Activated T-cell treated with anti-CD3 and anti-CD28 coated beads for 48 hours (primary cell): ENCODE measurements around the gene THBS2.

Experiments used
- DNase-seq: peaks from one replicate; pipeline ENCODE4 v3.0.0-alpha.2; 2020; ENCODE audit warnings: low read depth

THBS2 gene

DNA sequence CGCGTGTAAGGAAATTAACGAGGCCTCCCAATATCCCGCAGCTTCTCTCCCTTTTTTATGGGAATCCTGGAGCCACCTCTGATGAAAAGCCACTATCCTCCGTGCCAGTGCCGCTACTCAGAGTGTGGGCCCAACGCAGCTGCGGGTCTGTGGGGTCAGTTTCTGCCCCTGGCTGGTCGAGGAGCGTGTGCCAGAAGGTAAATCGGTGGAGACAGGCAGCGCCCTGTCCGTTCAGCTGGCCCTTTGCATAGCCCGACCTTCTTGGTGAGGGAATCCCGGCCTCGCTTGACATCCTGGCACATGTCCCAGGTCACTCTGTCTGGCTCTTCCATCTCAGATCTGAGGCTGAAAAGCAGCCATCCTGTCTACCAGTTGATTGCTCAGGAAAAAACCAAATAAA is 4.6 kb downstream of the THBS2 start:
- no peak for DNase-seq

- no peak for DNase-seq
Measured at GRCh38 chr6:169248521-169248971, 5.1 kb downstream of the THBS2 start.

- no peak for DNase-seq
Measured at GRCh38 chr6:169247991-169248390, 5.7 kb downstream of the THBS2 start.

DNA sequence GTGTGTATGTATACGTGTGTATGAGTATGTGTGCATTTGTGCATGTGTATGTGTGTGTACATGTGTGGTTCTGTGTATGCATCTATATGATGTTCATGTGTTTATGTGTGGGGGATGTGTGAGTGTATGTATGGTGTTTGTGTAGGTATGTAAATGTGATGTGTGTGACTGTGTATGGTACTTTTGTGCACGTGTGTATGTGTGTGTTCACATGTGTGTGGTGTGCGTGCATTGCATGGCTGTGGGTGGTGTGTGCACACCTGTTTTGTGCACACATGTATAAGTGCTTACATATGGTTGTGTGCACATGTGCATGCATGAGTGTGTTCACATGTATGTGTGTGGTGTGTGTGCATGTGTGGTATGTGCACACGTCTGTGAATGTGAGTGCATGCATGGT is 6.2 kb downstream of the THBS2 start:
- DNase-seq: no peak

DNA sequence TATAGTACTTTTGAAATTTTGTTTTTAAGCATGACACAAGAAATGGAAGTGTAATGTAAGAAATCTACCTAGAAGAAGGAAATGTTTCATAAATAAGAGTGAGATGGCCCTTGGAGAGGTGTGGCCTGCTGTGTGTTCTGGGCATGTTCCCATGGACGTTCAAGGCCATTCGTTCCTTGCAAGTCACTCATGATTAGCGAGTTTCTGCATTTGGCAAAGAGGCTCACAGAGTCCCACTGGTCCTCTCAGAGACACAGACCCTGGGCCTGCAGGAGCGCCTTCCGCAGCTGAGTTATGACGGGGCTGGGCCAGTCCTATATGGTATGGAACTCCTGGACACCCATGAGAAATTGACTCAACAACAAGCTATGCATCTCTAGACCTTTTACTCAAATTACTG is 7.2 kb downstream of the THBS2 start:
- no peak for DNase-seq

DNA sequence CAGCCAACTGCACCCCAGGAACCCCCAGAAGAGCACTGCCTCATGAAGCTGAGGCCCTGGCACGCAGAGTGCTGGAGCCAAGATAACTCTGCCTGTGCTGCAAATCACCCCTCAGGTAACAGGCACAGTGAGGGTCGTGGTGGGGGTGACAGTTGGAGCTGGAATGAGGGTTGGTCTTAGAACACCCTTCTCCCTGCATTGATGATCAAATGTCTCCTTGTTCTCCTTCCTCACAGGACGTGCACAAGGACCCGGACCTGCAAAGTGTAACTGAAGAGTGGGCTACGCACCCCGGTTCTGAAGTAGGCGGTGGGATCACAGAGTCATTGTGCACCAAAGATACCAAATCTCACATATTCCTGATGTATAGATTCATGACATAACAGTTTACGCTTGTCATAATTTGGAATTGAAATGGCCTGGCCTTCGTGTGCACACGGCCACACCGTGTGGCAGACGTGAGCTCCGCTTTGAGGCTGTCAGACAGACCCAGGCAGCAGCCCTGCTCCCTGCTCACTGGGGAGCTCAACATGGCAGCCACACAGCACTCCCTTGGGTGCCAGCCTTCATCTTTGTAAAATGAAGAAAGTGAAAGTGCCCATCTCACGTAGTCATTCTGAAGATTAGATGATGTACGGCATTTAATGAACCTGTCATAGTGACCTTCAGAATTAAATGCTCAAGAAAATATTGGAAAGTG is 8.8 kb downstream of the THBS2 start:
- no peak for DNase-seq

DNA sequence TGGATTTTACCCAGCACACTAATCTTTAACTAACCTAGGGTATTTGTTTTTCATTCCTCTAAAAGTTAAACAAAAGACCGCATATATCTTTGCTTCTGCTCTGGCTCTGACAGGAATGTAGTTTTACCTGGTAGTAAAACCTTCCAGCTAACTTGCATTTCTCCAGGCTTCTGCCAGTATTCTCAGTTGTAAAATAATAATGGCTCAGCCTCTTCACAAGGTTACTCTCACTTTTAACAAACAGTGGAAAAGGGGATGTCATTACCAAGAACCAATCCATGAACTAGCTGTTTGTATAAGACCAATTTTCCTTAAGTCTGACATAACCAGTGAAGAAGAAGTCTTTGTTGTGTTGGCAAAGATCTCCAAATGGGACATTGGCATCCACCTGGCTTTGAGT is 10.0 kb downstream of the THBS2 start:
- DNase-seq: no peak

- DNase-seq: no peak
Measured at GRCh38 chr6:169243186-169243585, 10.5 kb downstream of the THBS2 start.

DNA sequence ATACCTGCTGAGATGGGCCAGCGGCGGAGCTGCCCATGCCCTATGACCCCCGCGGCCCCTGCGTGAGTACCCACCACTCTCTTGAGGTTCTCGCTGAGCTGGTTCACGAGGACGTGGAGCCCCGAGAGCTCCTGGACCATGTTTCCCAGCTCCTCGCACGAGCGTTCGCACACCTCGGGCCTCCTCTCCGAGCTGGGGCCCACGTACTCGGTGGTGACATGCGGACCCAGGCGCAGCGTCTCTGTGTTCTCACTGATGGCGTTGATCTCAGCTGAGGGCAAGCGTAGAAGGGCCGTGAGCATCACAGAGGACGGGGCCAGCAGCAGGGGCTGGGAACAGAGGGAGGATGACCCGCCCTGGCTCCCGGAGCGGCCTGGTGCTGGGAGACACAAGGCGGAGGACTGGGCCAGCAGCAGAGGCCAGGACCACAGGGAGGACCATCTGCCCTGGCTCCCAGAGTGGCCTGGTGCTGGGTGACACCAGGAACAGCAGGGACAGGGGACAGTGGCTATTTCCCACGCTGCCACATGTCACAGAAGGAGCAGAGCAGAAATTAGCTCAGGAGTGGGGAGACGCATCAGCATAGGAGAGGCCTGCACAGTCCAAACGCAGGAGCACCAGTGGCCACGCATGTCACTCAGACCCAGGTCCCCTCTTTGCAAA is 11.8 kb downstream of the THBS2 start:
- no peak for DNase-seq

DNA sequence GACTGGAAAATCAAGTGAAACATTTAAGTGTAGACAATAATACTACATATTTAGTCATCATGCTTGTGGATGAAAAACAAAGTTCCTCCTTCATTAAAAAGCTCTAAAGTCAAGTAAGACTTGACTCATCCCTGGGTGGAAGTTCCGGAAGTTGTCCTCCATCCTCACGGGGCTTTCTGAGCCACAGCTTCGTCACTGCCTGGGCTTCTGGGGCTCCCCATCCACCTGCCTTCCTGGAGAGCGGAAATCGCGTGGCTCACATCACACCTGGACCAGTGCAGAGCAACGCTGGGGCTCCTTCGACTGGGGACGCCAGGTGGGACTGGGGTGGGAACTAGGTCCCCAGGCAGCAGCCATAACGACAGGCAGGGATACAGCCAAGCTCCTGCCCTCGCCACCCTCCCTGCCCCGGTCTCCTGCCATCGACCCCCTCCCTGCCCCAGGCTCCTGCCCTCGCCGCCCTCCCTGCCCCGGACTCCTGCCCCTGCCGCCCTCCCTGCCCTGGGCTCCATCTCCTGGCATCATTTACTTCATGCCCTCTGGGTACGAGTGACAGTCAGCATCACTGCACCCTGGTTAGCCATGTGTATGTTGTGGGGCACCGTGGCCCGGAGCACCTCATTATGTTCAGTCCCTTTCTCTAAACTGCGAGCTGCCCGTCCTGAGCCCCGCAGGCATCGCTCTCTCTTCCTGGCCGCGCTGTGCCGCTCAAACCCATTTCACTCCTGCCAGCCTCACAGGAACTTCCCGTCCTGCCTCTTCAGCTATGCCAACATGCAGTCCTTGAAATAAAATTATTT is 12.9 kb downstream of the THBS2 start:
- no peak for DNase-seq

- no peak for DNase-seq
Measured at GRCh38 chr6:169240125-169240524, 13.5 kb downstream of the THBS2 start.

DNA sequence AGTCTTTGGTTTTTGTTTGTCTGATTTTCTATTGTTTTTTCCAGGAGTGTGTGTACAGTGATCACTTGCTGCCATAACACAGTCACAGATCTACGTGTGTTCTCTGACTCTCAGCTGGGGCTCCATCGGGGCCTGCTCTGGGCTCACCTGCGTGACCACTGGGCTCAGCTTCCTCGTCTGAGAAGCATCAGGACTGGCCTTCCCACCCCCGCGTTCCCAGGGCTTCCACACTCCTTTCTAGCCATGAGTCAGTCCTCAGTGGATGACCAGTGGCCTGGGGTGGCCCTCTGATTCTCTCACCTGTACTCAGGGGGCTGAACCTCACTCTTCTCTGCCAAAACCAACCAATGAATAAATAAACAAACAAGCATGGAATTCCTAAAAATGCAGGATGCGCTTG is 14.5 kb downstream of the THBS2 start:
- no peak for DNase-seq

DNA sequence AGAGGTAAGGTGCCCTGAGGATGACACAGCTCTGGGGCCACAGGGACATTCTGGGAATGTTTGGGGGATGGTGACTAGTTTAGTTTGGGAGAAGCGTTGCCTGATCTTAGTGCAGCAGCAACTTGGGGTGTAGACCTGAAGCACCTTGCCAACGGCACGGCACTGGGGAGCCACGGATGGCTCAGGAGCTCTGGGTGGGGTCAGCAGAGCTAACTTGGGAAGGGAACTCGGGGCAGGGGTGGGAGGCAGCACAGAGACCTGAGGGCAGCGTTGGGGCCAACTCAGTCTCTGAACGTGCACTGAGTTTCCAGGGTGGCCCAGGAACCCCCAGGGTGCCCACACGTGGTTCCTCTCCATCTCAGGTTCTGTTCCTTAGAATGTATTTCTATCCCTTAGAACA is 14.9 kb downstream of the THBS2 start:
- DNase-seq: no peak

DNA sequence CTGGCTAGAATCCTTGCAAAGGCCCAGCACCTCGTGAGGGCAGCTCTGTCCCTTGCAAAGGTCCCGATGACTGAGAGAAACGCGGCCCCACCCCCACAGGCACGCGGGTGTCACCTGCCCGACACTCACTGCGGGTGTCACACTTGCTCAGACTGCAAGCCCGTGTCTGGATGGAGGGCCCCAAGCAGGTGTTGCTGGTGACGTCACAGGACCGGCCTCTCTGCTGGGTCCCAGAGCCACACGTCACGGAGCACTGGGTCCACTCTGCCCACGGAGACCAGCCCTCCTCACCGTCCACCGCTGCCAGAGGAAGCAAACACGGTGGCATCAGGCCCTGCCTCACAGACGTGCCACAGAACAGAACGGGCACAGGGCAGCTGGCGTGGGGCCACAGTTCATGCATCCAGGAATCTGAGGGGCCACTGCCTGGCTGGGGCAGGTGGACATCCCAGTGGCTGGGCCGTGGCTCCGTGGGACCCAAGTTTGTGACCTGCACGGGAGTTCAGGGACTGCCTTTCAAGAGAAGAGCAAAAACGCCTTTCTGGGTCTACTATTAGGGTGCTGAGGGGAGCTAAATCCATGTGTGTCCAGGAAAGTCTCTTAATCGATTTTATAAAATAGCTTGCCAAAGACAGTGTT is 16.0 kb downstream of the THBS2 start:
- no peak for DNase-seq

GRCh38 chr6:169236988-169237387 is 16.7 kb downstream of the THBS2 start:
- no peak for DNase-seq

DNA sequence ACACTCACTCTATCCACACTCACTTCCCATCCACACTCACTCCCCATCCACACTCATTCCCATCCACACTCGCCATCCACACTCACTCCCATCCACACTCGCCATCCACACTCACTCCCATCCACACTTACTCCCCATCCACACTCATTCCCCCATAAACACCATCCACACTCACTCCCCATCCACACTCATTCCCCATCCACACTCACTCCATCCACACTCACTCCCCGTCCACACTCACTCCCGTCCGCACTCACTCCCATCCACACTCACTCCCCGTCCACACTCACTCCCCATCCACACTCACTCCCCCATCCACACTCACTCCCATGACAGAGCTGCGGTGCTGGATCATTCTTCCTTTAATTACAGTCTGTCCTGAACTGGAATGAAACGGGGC is 17.1 kb downstream of the THBS2 start:
- no peak for DNase-seq

DNA sequence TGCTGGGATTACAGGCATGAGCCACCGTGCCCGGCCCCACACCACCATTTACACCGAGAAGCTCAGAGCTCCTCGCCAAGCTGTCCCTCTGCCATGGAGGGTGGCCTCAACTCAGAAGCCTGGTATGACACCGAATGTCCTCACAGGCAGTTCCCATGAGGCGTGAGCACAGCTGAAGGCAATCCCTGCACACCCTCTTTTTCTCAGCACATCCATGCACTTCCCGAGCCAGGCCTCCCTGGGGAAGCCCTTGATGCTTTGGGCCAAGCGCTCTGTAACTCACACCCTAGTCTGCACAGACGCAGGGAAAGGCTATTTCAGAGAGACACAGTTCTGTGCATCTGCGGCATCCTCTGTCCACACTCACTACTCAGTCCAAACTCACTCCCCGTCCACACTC is 18.4 kb downstream of the THBS2 start:
- no peak for DNase-seq

DNA sequence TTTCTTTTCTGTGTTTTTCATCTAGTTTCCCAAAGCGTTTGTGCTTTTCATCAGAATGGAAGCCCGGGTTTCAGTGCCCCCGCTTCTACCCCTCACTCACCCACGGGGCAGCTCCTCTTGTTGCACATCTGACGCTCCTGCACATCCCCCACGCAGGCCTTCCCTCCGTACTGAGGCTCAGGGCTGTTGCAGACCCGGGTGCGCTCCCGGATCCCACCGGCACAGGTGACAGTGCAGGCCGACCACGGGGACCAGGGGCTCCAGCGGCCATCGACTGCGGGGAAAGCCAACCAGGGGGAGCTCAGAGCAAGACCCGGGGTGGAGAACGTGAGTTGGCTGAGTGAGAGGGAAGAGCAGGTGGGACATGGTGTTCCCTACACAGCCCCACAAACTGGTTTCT is 19.0 kb downstream of the THBS2 start:
- DNase-seq: no peak

GRCh38 chr6:169233832-169234231 is 19.8 kb downstream of the THBS2 start:
- DNase-seq: no peak

DNA sequence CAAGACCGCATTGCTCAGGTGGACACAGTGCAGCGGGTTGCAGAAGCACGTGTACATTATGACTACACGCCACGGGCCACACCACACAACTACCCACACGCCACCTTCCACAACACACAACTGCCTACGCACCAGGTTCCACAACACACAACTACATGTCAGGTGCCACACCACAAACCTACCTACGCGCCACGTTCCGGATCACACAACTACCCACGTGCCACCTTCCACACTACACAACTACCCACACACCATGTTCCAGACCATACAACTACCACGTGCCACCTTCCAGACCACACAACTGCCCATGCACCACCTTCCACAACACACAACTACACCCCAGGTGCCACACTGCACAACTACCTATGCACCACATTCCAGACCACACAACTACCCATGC is 20.5 kb downstream of the THBS2 start:
- no peak for DNase-seq

DNA sequence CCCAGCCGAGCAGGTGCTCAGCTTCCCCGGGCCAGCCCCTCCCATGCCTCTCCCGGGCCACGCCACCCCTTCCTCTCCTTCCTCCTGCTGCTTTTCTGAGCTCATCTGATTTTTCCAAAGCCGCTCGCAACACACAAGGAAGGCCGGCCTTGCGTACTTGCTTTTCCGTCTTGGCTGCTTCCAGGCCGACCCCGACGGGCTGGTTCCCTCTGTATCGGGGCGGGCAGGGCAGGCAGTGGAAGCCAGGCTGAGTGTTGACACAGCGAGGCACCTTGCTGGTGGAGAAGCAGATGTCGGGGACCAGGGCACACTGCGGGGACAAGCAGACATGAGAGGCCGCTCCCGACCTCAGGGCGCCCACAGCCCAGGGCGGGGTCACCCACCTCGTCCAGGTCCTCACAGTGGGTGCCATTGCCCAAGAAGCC is 21.1 kb downstream of the THBS2 start:
- DNase-seq: no peak

GRCh38 chr6:169231790-169232506 is 21.7 kb downstream of the THBS2 start:
- DNase-seq: no peak
